BLaER1 (cell line): Measurements from ENCODE around the gene PPP1R12B.
"Not testable (repeated sequence)": the region's sequence is repeated elsewhere in the genome, so short reads cannot be mapped to it uniquely, and the experiment has no call there.

Source experiments
- H3K27ac ChIP-seq: shearing (Covaris generic); formaldehyde crosslinking; 2 replicates; pipeline ENCODE4 v1.8.1; 2022
- H3K27me3 ChIP-seq: shearing (Covaris generic); formaldehyde crosslinking; 2 replicates; pipeline ENCODE4 v1.8.1; 2022
- H3K36me3 ChIP-seq: shearing (Covaris generic); formaldehyde crosslinking; 2 replicates; pipeline ENCODE4 v1.8.1; 2022
- H3K4me1 ChIP-seq: shearing (Covaris generic); formaldehyde crosslinking; 2 replicates; pipeline ENCODE4 v1.8.1; 2022
- H3K4me2 ChIP-seq: shearing (Covaris generic); formaldehyde crosslinking; 2 replicates; pipeline ENCODE4 v1.8.1; 2022
- H3K4me3 ChIP-seq: shearing (Covaris generic); formaldehyde crosslinking; 2 replicates; pipeline ENCODE4 v1.8.1; 2022
- H3K9ac ChIP-seq: shearing (Covaris generic); formaldehyde crosslinking; 2 replicates; pipeline ENCODE4 v1.8.1; 2022
- H3K9me3 ChIP-seq: shearing (Covaris generic); formaldehyde crosslinking; 2 replicates; pipeline ENCODE4 v1.8.1; 2022
- H4K20me1 ChIP-seq: shearing (Covaris generic); formaldehyde crosslinking; 2 replicates; pipeline ENCODE4 v1.8.1; 2022
- Cebpa-rat ChIP-seq: shearing (Covaris generic); IDR thresholded peaks from 2 replicates; pipeline ENCODE4 v1.8.1; 2022

The PPP1R12B gene

GRCh38 chr1:202462342-202463076 lies 114.0 kb downstream of the PPP1R12B start:
- H4K20me1 ChIP-seq: no peaks in the 10 kb centered on the region; the same call in 1 of the 2 replicates
- H3K27me3 ChIP-seq: no peaks in the 10 kb centered on the region
- H3K9ac ChIP-seq: no peak overlapping the region
- H3K4me2 ChIP-seq: no peak overlapping the region
- H3K9me3 ChIP-seq: no peaks in the 10 kb centered on the region
- TF ChIP-seq Cebpa-rat: no peak
- no peaks in the 10 kb centered on the region for H3K36me3 ChIP-seq
- H3K27ac ChIP-seq: no peak overlapping the region
- no peaks in the 10 kb centered on the region for H3K4me1 ChIP-seq
- H3K4me3 ChIP-seq: no peak overlapping the region

DNA sequence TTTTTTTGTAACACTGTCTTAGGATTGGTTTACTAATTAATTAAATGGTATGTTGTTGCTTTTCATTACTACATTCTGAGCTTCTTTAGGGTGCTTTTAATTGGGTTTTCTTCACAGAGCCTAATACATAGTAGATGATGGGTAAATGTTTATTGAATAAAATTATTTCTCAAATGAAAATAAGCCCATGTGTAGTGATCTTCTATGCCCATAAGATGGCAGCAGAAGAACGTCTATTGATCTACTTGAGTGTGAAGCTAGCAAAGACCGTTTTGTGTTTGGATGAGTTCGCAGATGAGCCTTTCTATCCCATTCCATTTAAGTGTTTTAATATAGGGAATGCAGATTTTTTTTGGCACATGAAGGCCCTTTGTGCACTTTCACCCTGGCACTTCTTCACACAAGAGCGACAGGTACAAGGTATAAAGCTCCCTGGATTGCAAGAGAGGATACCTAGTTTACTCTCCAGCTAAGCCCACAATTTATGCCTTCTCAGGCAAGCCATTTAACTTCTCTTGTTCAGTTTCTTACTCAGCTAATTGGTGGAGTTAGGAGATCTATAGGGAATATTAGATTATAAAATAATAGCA lies 115.7 kb downstream of the PPP1R12B start:
- not testable (repeated sequence) for H3K4me2 ChIP-seq, H3K9me3 ChIP-seq, H3K4me1 ChIP-seq, H3K36me3 ChIP-seq, H4K20me1 ChIP-seq, H3K27ac ChIP-seq, H3K4me3 ChIP-seq, H3K9ac ChIP-seq, H3K27me3 ChIP-seq

DNA sequence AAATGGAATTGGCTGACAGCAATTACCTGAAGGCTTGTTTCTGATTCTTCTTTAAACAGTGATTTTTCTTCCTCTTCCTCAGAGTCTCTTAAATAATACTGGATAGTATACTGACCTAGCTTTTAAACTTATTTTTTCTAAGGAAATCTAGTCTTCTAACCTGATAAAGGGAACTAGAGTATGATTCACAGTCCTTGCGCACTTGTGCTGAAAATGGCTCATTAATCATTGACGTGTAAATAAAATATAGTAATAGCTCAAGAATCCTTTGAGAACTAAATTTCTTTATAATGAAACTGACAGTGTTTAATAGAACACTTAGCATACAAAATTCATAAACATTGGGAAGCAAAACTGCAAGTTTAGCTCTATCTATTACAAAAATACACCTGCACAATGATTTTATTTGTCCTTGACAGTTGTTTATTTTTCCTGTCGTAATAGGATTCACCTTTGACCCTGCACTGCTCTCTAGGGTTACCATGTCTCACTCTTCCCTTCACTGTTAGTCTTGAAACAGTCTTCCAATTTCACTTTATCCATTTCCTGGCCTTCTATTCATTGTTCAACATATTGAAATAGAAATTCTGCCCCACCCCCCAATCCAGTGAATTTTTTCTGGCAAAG lies 117.3 kb downstream of the PPP1R12B start:
- not testable (repeated sequence) for H3K4me3 ChIP-seq, H3K36me3 ChIP-seq, H3K4me2 ChIP-seq, H3K27ac ChIP-seq, H3K4me1 ChIP-seq, H3K9me3 ChIP-seq, H3K9ac ChIP-seq, H3K27me3 ChIP-seq, H4K20me1 ChIP-seq

DNA sequence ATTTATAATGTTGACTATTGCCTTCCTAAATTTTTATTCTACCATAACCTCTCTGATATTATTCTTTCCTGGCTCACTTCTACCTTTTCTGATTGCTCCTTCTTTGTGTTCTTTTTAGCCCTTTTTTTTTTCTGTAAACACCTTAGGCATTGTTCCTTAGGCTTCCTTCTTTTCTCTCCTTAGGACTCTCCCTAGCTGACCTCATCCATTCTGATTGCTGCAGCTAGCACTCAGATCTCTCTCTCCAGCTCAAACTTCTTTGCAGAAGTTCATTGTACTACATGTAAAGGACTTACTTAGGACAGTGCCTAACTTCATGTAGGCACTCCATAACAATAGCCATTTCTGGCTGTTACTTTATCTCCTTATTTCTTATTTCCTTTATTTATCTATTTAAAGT lies 117.8 kb downstream of the PPP1R12B start:
- H3K4me2 ChIP-seq, H3K36me3 ChIP-seq, H3K9me3 ChIP-seq, H3K27ac ChIP-seq, H3K9ac ChIP-seq, H3K4me3 ChIP-seq, H3K27me3 ChIP-seq, H3K4me1 ChIP-seq, H4K20me1 ChIP-seq: not testable (repeated sequence)

DNA sequence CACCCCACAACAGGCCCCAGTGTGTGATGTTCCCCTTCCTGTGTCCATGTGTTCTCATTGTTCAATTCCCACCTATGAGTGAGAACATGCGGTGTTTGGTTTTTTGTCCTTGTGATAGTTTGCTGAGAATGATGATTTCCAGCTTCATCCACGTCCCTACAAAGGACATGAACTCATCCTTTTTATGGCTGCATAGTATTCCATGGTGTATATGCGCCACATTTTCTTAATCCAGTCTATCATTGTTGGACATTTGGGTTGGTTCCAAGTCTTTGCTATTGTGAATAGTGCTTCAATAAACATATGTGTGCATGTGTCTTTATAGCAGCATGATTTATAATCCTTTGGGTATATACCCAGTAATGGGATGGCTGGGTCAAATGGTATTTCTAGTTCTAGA lies 118.9 kb downstream of the PPP1R12B start:
- not testable (repeated sequence) for H3K27me3 ChIP-seq, H4K20me1 ChIP-seq, H3K4me2 ChIP-seq, H3K9me3 ChIP-seq, H3K36me3 ChIP-seq, H3K27ac ChIP-seq, H3K4me1 ChIP-seq, H3K9ac ChIP-seq, H3K4me3 ChIP-seq

- not testable (repeated sequence) for H3K36me3 ChIP-seq, H3K27me3 ChIP-seq, H4K20me1 ChIP-seq, H3K4me3 ChIP-seq, H3K9me3 ChIP-seq, H3K27ac ChIP-seq, H3K4me2 ChIP-seq, H3K9ac ChIP-seq, H3K4me1 ChIP-seq
Measured at GRCh38 chr1:202468695-202469094, 120.2 kb downstream of the PPP1R12B start.

GRCh38 chr1:202469123-202469522 lies 120.6 kb downstream of the PPP1R12B start:
- not testable (repeated sequence) for H4K20me1 ChIP-seq, H3K9me3 ChIP-seq, H3K36me3 ChIP-seq, H3K4me1 ChIP-seq, H3K4me3 ChIP-seq, H3K27me3 ChIP-seq, H3K9ac ChIP-seq, H3K4me2 ChIP-seq, H3K27ac ChIP-seq

DNA sequence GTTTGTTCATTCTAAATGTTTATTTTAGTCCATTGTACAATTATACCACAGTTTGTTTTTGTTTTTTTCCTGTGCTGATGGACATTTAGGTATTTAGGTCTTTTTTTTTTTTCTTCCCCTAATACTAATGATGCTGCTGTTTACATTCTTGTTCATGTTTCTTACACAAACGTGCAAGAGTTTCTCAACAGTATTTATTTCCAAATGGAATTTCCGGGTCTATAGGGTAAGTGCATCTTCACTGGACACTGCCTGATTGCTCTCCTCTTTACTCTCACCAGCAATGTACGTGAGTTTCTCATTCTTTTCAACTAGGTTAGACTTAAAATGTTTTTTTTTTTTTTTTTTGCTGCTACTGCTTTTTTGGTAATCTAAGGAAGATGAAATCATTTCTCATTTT lies 122.7 kb downstream of the PPP1R12B start:
- H3K9me3 ChIP-seq: no peaks in the 10 kb centered on the region
- no peaks in the 10 kb centered on the region for H3K27me3 ChIP-seq
- H3K4me3 ChIP-seq: no peak overlapping the region
- H4K20me1 ChIP-seq: no peaks in the 10 kb centered on the region
- no peaks in the 10 kb centered on the region for H3K4me1 ChIP-seq
- H3K27ac ChIP-seq: no peak overlapping the region
- TF ChIP-seq Cebpa-rat: no peak
- H3K36me3 ChIP-seq: no peaks in the 10 kb centered on the region
- H3K4me2 ChIP-seq: no peak overlapping the region
- H3K9ac ChIP-seq: no peak overlapping the region

DNA sequence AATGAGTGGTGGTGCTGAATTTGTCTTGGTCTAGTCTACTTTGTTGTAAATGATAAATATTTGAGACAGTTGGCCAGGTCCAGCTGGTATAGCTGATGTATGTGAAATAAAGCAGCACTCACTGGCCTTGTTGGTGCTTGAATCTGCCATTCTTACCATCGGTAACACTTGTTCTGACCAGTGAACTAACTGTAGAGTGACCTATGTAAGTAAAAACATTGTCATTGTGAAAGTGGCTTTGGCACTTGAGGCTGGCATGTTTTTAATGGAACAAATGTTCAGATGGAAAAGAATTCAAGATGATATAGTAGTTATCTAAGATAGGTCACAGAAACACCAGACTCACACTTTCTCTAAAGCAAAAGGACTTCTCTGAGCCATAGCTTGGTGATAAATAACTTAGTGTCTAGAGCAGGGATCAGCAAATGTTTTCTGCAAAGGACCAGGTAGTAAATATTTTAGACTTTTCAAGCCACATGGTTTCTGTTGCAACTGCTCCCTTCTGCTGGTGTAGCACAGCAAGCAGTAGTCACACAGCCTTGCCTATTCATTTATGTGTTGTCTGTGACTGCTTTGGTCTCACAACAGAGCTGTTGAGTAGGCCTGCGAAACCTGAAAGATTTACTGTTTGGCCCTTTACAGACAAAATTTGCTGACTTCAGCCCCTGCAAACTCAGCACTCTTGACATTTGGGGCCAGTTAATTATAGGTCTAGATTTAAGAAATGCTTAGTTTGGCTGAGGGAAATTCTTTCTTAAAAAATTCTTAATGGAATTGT lies 124.0 kb downstream of the PPP1R12B start:
- not testable (repeated sequence) for H3K36me3 ChIP-seq, H3K27ac ChIP-seq, H3K4me1 ChIP-seq, H3K27me3 ChIP-seq, H3K4me3 ChIP-seq, H3K4me2 ChIP-seq, H3K9me3 ChIP-seq, H4K20me1 ChIP-seq, H3K9ac ChIP-seq

GRCh38 chr1:202473266-202474045 lies 125.0 kb downstream of the PPP1R12B start:
- not testable (repeated sequence) for H3K4me3 ChIP-seq, H3K27ac ChIP-seq, H3K4me2 ChIP-seq, H3K36me3 ChIP-seq, H3K27me3 ChIP-seq, H3K4me1 ChIP-seq, H3K9ac ChIP-seq, H4K20me1 ChIP-seq, H3K9me3 ChIP-seq

DNA sequence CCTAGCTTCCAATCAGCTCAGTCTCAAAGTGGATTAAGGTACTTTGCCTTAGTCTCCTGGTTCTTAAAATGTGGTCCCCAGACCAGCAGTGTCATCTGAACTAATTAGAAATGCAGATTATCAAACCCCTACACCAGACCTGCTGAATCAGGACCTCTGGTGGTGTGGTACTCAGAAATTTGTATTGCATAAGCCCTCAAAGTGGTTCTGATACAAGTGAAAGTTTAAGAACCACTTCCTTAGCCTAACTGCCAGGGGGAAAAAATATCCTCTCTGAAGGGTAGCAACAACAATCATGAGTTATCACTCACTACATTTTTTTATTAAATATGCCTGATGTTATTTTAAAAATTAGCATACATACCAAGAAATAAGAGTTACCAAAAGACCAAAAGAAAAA lies 131.2 kb downstream of the PPP1R12B start:
- Histone ChIP-seq H3K27ac (peak overlapping the region; percentile 45), H3K4me3 (peak overlapping the region; percentile 22; the same call in 1 of the 2 replicates), H3K4me1 (peaks cover 62% of the 10 kb centered on the region), H3K4me2 (peak overlapping the region; percentile 58)
- not testable (repeated sequence) for H3K9me3 ChIP-seq, H4K20me1 ChIP-seq, H3K27me3 ChIP-seq, H3K9ac ChIP-seq, H3K36me3 ChIP-seq

DNA sequence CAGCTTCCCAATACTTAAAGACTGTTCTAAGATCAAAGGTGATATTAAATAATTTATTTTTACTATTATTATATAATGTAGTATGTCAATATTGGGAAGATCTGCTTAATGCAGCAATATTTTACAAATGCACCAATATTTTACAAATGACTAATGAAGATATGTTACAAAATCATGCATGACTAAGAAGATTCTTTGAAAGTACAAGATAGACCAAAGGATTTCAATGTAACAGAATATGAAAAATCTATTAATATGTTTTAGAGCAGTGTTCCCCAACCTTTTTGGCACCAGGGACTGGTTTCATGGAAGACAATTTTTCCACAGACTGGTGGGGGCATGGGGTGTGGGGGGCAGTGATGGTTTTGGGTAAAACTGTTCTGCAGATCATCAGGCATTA lies 132.1 kb downstream of the PPP1R12B start:
- Histone ChIP-seq H3K9me3 (peaks cover 10% of the 10 kb centered on the region), H3K4me1 (peaks cover 71% of the 10 kb centered on the region), H3K4me2 (peak overlapping the region; percentile 14; the same call in 1 of the 2 replicates)
- H3K27ac ChIP-seq, H3K9ac ChIP-seq, H3K36me3 ChIP-seq, H3K4me3 ChIP-seq, H4K20me1 ChIP-seq, H3K27me3 ChIP-seq: not testable (repeated sequence)

- peak overlapping the region; percentile 66 for H3K4me2 ChIP-seq
- H3K27me3 ChIP-seq, H4K20me1 ChIP-seq, H3K9ac ChIP-seq, H3K27ac ChIP-seq, H3K36me3 ChIP-seq, H3K4me3 ChIP-seq: not testable (repeated sequence)
- peaks cover 10% of the 10 kb centered on the region for H3K9me3 ChIP-seq
- peaks cover 84% of the 10 kb centered on the region for H3K4me1 ChIP-seq
Measured at GRCh38 chr1:202483362-202483761, 134.9 kb downstream of the PPP1R12B start.
